ENCODE measurements around the gene SDHAF4.
"Not testable (repeated sequence)": the region's sequence is repeated elsewhere in the genome, so short reads cannot be mapped to it uniquely, and the experiment has no call there.

The SDHAF4 gene

GRCh38 chr6:70566751-70567382, at the start of gene SDHAF4:
Gene SDHAF4, plus strand, starts transcription at chr6:70566930. Its CDS starts 11 bp downstream, at chr6:70566941.
- DNase-seq (ENCODE audit: low read depth), result peak; percentile 91

DNA sequence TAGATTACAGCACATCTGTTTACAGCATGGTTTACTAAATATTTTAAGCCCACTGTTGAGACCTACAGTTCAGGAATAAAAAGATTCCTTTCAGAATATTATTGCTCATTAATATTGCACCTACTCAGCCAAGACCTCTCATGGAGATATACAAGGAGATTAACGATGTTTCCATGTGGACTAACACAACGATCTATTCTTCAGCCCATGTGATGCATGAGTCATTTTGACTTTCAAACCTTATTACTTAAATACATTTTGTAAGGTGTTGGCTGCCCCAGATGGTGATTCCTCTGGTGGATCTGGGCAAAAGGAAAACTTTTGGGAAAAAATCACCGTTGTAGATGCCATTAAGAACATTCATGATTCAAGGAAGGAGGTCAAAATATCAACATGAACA, 48.0 kb upstream of the SDHAF4 start:
- no peak for DNase-seq (ENCODE audit: low read depth)

DNA sequence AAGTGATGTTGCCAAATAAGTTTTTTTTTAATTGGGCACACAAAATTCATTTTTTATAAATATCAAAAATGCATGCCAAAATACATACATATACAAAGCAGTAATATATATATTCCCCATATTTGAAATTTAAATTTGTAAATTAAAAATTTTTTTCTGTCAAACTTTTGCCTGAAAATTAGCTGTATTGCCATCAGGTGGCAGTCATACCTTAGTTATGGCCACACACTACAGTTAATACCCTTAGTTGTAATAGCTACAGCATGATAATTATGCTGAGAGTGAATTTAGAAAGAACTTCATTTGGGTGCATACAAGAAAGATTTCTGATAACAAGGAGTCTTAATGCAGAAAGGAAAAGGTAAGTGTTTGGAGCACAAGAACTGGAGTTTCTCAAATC, 46.2 kb upstream of the SDHAF4 start:
- no peak for DNase-seq (ENCODE audit: low read depth)

DNA sequence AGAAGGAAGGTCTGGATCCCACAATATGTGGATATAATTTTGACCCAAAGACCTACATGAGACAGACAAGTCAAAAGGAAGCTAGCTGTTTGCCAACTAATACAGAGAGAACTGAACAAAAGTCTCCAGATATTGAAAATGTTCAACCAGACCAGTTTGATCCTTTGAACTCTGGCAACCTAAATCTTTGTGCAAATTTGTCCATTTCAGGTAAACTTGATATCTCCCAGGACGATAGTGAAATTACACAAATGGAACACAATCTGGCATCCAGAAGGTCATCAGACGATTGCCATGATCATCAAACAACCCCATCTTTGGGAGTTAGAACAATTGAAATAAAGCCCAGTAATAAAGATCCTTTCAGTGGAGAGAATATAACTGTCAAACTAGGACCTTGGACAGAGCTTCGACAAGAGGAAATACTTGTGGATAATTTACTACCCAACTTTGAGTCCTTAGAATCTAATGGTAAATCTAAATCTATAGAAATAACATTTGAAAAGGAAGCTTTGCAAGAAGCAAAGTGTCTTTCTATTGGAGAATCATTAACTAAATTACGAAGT, 41.9 kb upstream of the SDHAF4 start:
- no peak for DNase-seq (ENCODE audit: low read depth)

- DNase-seq (ENCODE audit: low read depth), result no peak
Measured at GRCh38 chr6:70527071-70527737, 39.5 kb upstream of the SDHAF4 start.

GRCh38 chr6:70530023-70530422, 36.7 kb upstream of the SDHAF4 start:
- no peak for DNase-seq (ENCODE audit: low read depth)

- DNase-seq (ENCODE audit: low read depth), result no peak
Measured at GRCh38 chr6:70531133-70531532, 35.6 kb upstream of the SDHAF4 start.

- DNase-seq (ENCODE audit: low read depth), result no peak
Measured at GRCh38 chr6:70537266-70537665, 29.5 kb upstream of the SDHAF4 start.

DNA sequence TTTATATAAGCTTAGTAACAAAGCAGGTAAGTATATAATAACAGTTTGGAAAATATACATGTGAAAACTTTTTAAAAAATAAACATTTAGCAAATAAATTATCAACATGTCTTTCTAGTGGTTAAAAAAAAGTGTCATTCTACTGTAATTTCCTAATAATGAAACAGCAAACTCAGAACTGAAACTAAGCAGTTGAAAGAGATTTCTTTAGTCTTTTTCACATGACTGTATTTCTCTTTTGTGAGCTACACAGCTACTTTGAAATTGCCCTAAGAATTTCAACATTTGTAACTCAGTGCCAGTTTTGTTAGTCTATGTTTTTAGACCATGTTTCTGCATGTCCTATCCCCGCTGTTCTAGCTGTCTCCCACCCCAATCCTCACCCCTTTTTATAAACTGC, 28.4 kb upstream of the SDHAF4 start:
- DNase-seq (ENCODE audit: low read depth), result no peak

- DNase-seq (ENCODE audit: low read depth), result no peak
Measured at GRCh38 chr6:70547313-70547712, 19.4 kb upstream of the SDHAF4 start.

DNA sequence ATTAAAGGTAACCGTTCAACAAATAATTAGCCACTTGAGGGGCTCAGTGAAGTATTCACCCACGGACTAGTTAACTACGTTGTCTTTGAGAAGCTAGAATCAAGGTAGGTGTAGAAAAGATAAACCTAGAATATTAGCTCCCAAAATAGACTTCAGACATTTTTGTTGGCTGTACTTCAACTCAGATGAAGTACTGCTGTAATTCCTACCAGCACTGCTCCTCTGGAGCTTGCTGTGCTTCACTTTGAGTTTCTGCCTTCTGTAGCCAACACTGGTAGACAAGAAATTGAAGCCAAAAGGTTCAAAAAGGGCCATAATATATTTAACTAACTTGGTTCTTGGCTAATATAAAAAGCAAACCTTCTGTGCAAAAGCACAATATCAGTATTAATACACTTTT, 18.8 kb upstream of the SDHAF4 start:
- no peak for DNase-seq (ENCODE audit: low read depth)

DNA sequence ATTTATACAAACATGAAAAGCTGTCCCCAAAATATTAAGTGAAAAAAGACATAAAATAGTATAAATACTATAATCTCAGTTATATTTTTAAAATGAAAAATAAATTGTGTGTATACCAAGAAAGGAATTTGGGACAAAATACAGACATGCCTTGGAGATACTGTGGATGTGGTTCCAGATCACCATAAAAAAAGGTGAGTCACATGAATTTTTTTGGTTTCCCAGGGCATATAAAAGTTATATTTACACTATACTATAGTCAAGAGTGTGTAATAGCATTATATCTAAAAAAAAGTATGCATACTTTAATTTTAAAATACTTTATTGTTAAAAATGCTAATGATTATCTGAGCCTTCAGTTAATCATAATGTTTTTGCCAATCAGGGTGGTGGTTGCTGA, 17.4 kb upstream of the SDHAF4 start:
- no peak for DNase-seq (ENCODE audit: low read depth)

DNA sequence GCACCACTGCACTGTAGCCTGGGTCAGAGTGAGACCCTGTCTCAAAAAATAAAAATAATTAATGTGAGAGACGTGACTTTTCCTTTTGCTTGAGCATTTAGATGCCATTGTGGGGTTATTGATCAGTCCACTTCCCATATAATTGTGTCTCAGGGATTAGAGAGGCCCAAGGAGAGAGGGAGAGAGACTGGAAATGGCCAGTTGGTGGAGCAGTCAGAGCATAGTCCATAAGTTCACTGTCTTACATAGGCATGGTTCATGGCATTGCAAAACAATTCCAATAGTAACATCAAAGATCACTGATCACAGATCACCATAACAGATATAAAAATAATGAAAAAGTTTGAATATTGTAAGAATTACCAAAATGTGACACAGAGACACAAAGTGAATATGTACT, 15.2 kb upstream of the SDHAF4 start:
- no peak for DNase-seq (ENCODE audit: low read depth)

GRCh38 chr6:70552286-70552940, 14.3 kb upstream of the SDHAF4 start:
- DNase-seq (ENCODE audit: low read depth), result not testable (repeated sequence)

DNA sequence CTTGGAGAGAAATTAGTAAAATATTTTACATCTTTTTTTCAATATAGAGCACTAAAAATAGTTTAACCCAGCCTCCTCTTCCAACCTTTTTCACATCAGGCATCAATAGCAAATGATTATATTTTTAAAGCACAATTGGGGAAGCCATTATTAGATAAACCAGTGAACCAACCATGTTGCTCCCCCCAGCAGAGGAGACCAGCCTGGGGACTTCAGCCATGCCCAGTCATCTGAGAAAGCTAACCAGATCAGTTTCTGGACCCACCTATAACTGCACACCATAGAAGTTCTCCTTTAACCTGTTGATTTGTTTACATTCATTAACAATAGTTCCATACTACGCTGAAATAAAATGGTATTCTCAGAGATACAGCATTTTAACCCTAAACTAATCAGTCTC, 13.8 kb upstream of the SDHAF4 start:
- no peak for DNase-seq (ENCODE audit: low read depth)

GRCh38 chr6:70557998-70558397, 8.7 kb upstream of the SDHAF4 start:
- DNase-seq (ENCODE audit: low read depth), result no peak

GRCh38 chr6:70562401-70562800, 4.3 kb upstream of the SDHAF4 start:
- not testable (repeated sequence) for DNase-seq (ENCODE audit: low read depth)

DNA sequence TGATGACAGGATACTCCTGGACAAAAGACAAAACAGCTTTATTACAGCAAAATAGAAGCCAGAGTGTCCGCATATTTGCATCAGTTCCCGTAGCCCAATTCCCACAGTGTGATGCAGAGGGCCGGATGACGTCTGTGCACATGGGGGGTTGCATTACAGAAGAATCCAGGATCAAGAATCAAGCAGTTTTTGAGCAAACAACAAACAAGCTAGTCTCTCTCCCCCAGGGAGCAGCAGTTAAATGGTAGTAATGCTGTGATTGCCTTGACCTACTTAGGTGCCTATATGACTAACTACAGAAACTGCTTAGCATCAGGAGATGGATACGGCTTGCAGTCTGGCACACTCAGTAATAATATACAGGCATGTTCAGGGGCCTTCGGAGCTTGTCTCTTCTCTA, 3.2 kb upstream of the SDHAF4 start:
- no peak for DNase-seq (ENCODE audit: low read depth)

- DNase-seq (ENCODE audit: low read depth), result no peak
Measured at GRCh38 chr6:70574643-70575042, 7.9 kb downstream of the SDHAF4 start.

- no peak for DNase-seq (ENCODE audit: low read depth)
Measured at GRCh38 chr6:70575899-70576495, 9.3 kb downstream of the SDHAF4 start.

DNA sequence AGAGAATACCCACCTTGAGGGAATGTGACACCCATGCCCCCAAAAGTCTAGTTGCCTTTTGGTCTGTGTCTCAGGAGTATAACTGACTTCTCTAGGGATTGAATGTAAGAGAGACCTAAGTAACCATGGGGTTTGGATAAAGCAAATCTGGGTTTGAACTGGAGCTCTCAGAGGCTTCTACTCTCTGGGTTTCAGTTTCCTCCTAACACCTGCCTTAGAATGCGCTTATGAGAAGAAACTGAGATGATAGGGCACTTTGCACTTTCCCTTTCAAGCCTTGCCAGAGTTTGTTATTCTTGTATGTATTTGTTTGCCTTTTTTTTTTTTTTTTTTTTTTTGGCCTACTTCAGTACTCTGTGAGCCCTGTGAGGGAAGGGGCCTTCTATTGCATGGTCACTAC, 19.4 kb downstream of the SDHAF4 start:
- no peak for DNase-seq (ENCODE audit: low read depth)

GRCh38 chr6:70590400-70590799, 23.7 kb downstream of the SDHAF4 start:
- DNase-seq (ENCODE audit: low read depth), result no peak

Data from activated T-cell treated with anti-CD3 and anti-CD28 coated beads for 48 hours (primary cell).